GM19468 (cell line): ENCODE results near the gene TJP1.
"Not testable (repeated sequence)": the region's sequence is repeated elsewhere in the genome, so short reads cannot be mapped to it uniquely, and the experiment has no call there.

ENCODE experiments used
- ATAC-seq: cut with Tn5 transposase; IDR thresholded peaks from one replicate; pipeline ENCODE4 v1.9.1; 2021; ENCODE audit warnings: mild to moderate bottlenecking, moderate library complexity, moderate number of reproducible peaks; ENCODE audit not compliant: unreplicated experiment; ENCODE audit errors: extremely low read depth

The TJP1 gene

GRCh38 chr15:29687939-29688505 is 134.2 kb downstream of the TJP1 start:
- no peak for ATAC-seq

GRCh38 chr15:29687204-29687815 is 135.0 kb downstream of the TJP1 start:
- no peak for ATAC-seq

- no peak for ATAC-seq
These were observed 135.6 kb downstream of the TJP1 start for GRCh38 chr15:29686445-29687203.

- no peak for ATAC-seq
These were observed 136.2 kb downstream of the TJP1 start for GRCh38 chr15:29686079-29686425.

- no peak for ATAC-seq
These were observed 136.9 kb downstream of the TJP1 start for GRCh38 chr15:29685156-29686078.

- no peak for ATAC-seq
These were observed 139.5 kb downstream of the TJP1 start for GRCh38 chr15:29682781-29683180.

- no peak for ATAC-seq
These were observed 139.9 kb downstream of the TJP1 start for GRCh38 chr15:29682361-29682760.

GRCh38 chr15:29681946-29682345 is 140.3 kb downstream of the TJP1 start:
- no peak for ATAC-seq

- ATAC-seq, result no peak
These were observed 141.0 kb downstream of the TJP1 start for GRCh38 chr15:29681166-29681845.

- no peak for ATAC-seq
These were observed 141.7 kb downstream of the TJP1 start for GRCh38 chr15:29680465-29681165.

- no peak for ATAC-seq
These were observed 143.7 kb downstream of the TJP1 start for GRCh38 chr15:29678504-29679034.

GRCh38 chr15:29677871-29678461 is 144.3 kb downstream of the TJP1 start:
- no peak for ATAC-seq

GRCh38 chr15:29677455-29677854 is 144.8 kb downstream of the TJP1 start:
- no peak for ATAC-seq

GRCh38 chr15:29676961-29677402 is 145.3 kb downstream of the TJP1 start:
- ATAC-seq, result no peak

- ATAC-seq, result not testable (repeated sequence)
These were observed 145.8 kb downstream of the TJP1 start for GRCh38 chr15:29676374-29676960.

- ATAC-seq, result no peak
These were observed 146.4 kb downstream of the TJP1 start for GRCh38 chr15:29675791-29676301.

GRCh38 chr15:29674661-29675533 is 147.4 kb downstream of the TJP1 start:
- ATAC-seq, result no peak
